IMR-90 (cell line): Measurements from ENCODE around the gene CAMK2B. TPM values are rescaled to one million over a fixed set of nuclear protein-coding genes. Genes with fewer than 3 reads are reported as not detected.

Experiments used
- ATAC-seq: fragments of 200-7000 bp; cut with Tn5 transposase; 2 replicates; pipeline ENCODE4 v1.9.1; 2020; ENCODE audit warnings: low read depth, mild to moderate bottlenecking, moderate library complexity
- BruUV-seq: library from RNA; stranded (reverse); fragments of 400-500 nt; replicated peaks from 2 replicates; lab custom pipeline; 2021; lab: Mats Ljungman, UMichigan
- CTCF ChIA-PET: fragments of 300-600 bp; formaldehyde crosslinking; extraction: SDS; loops from one replicate; lab custom pipeline; 2021; ENCODE audit warnings: antibody characterized with exemption; lab: Yijun Ruan, JAX
- POLR2A ChIA-PET: fragments of 300-600 bp; sonication (Branson Sonifier 250); formaldehyde crosslinking; loops from one replicate; lab custom pipeline; 2022; ENCODE audit warnings: antibody characterized with exemption; ENCODE audit not compliant: unreplicated experiment; lab: Charles Lee
- DNase-seq: peaks from one replicate; pipeline ENCODE4 v3.0.0; 2013
- H2AFZ ChIP-seq: replicated peaks from 2 replicates; pipeline ENCODE3; 2013; ENCODE audit warnings: low read length, mild to moderate bottlenecking; ENCODE audit not compliant: poor library complexity
- H2AK5ac ChIP-seq: 2 replicates; pipeline ENCODE4 v1.6.1; 2013; ENCODE audit warnings: low read depth, low read length, inconsistent platforms
- H2AK9ac ChIP-seq: replicated peaks from 2 replicates; pipeline ENCODE3; 2013; ENCODE audit warnings: mild to moderate bottlenecking, low read depth, low read length, moderate library complexity; ENCODE audit not compliant: poor library complexity
- H2BK120ac ChIP-seq: 2 replicates; pipeline ENCODE4 v1.6.1; 2013; ENCODE audit warnings: low read depth, low read length, inconsistent platforms
- H2BK15ac ChIP-seq: 3 replicates; pipeline ENCODE4 v1.6.1; 2013; ENCODE audit warnings: low read depth, low read length, inconsistent platforms
- H2BK20ac ChIP-seq: 2 replicates; pipeline ENCODE4 v1.6.1; 2013; ENCODE audit warnings: low read depth, mild to moderate bottlenecking, inconsistent platforms, low read length, moderate library complexity
- H2BK5ac ChIP-seq: 2 replicates; pipeline ENCODE4 v1.6.1; 2013; ENCODE audit warnings: mild to moderate bottlenecking, low read depth, low read length, inconsistent platforms; ENCODE audit not compliant: poor library complexity, severe bottlenecking
- H3K14ac ChIP-seq: replicated peaks from 2 replicates; pipeline ENCODE4 v1.6.1; 2013; ENCODE audit warnings: low read depth, low read length, inconsistent platforms
- H3K18ac ChIP-seq: 2 replicates; pipeline ENCODE4 v1.6.1; 2013; ENCODE audit warnings: low read depth, low read length, control low read depth
- H3K23ac ChIP-seq: 2 replicates; pipeline ENCODE4 v1.6.1; 2013; ENCODE audit warnings: low read depth, low read length, inconsistent platforms
- H3K27ac ChIP-seq: 2 replicates; pipeline ENCODE4 v1.5.1; 2013; ENCODE audit warnings: mild to moderate bottlenecking, control low read depth, low read length; ENCODE audit not compliant: insufficient read depth
- H3K27me3 ChIP-seq: 2 replicates; pipeline ENCODE4 v1.6.1; 2013; ENCODE audit warnings: low read length; ENCODE audit not compliant: control insufficient read depth, insufficient read depth
- H3K36me3 ChIP-seq: 2 replicates; pipeline ENCODE4 v1.6.1; 2013; ENCODE audit warnings: low read length, mixed read lengths; ENCODE audit not compliant: control insufficient read depth, insufficient read depth
- H3K4ac ChIP-seq: 2 replicates; pipeline ENCODE4 v1.6.1; 2013; ENCODE audit warnings: low read depth, low read length, inconsistent platforms
- H3K4me1 ChIP-seq: 2 replicates; pipeline ENCODE4 v1.6.1; 2013; ENCODE audit warnings: low read length, mixed read lengths; ENCODE audit not compliant: control insufficient read depth, insufficient read depth
- H3K4me2 ChIP-seq: 2 replicates; pipeline ENCODE4 v1.6.1; 2013; ENCODE audit warnings: low read depth, mild to moderate bottlenecking, control low read depth, low read length, moderate library complexity
- H3K4me3 ChIP-seq: 2 replicates; pipeline ENCODE4 v1.5.1; 2013; ENCODE audit warnings: low read depth, mild to moderate bottlenecking, control low read depth, low read length, moderate library complexity; ENCODE audit not compliant: insufficient read depth
- H3K56ac ChIP-seq: 2 replicates; pipeline ENCODE4 v1.6.1; 2013; ENCODE audit warnings: low read length, inconsistent platforms; ENCODE audit not compliant: insufficient read depth; ENCODE audit errors: extremely low read depth
- H3K79me1 ChIP-seq, 2 experiments: 2 replicates each; pipeline ENCODE4 v1.6.1; 2013; ENCODE audit warnings: low read length in 2 of 2, inconsistent platforms in 1 of 2, low read depth in 1 of 2
- H3K9ac ChIP-seq: 2 replicates; pipeline ENCODE4 v1.6.1; 2013; ENCODE audit warnings: low read depth, low read length, control low read depth
- H3K9me1 ChIP-seq: 2 replicates; pipeline ENCODE4 v1.6.1; 2013; ENCODE audit warnings: low read length, inconsistent platforms; ENCODE audit not compliant: insufficient read depth
- H3K9me3 ChIP-seq: 2 replicates; pipeline ENCODE4 v1.6.1; 2013; ENCODE audit warnings: low read length; ENCODE audit not compliant: control insufficient read depth, insufficient read depth
- H4K20me1 ChIP-seq: 2 replicates; pipeline ENCODE4 v1.6.1; 2013; ENCODE audit warnings: low read length, inconsistent platforms; ENCODE audit not compliant: insufficient read depth
- H4K5ac ChIP-seq: 2 replicates; pipeline ENCODE4 v1.6.1; 2013; ENCODE audit warnings: mild to moderate bottlenecking, low read depth, low read length, control low read depth
- H4K8ac ChIP-seq, 2 experiments: 2 replicates each; pipeline ENCODE4 v1.6.1; 2013; ENCODE audit warnings: low read depth in 2 of 2, low read length in 2 of 2, control low read depth in 1 of 2, inconsistent platforms in 1 of 2
- H4K91ac ChIP-seq: 2 replicates; pipeline ENCODE4 v1.6.1; 2013; ENCODE audit warnings: low read depth, low read length, inconsistent platforms; ENCODE audit not compliant: insufficient read depth
- CHD1 ChIP-seq: IDR thresholded peaks from 2 replicates; pipeline ENCODE4 v1.6.1; 2012; ENCODE audit warnings: low read depth, low read length, improper control_type of control experiment
- ELK1 ChIP-seq: fragments of 150-350 bp; IDR thresholded peaks from 2 replicates; pipeline ENCODE4 v1.6.1; 2016; ENCODE audit warnings: low read depth, mild to moderate bottlenecking, low read length, moderate library complexity, borderline replicate concordance
- FOS ChIP-seq: fragments of 150-350 bp; IDR thresholded peaks from 2 replicates; pipeline ENCODE4 v1.6.1; 2016; ENCODE audit warnings: low read depth, low read length
- MAFK ChIP-seq: IDR thresholded peaks from 2 replicates; pipeline ENCODE4 v1.6.1; 2012; ENCODE audit warnings: low read depth, low read length, improper control_type of control experiment
- MXI1 ChIP-seq: IDR thresholded peaks from 2 replicates; pipeline ENCODE4 v1.6.1; 2012; ENCODE audit warnings: low read depth, mild to moderate bottlenecking, low read length, moderate library complexity, borderline replicate concordance
- NFE2L2 ChIP-seq: fragments of 150-350 bp; IDR thresholded peaks from 2 replicates; pipeline ENCODE4 v1.6.1; 2016; ENCODE audit warnings: low read depth, mild to moderate bottlenecking, low read length
- POLR2A ChIP-seq: IDR thresholded peaks from 2 replicates; pipeline ENCODE4 v1.6.1; 2012; ENCODE audit warnings: mild to moderate bottlenecking, low read depth, low read length
- USF2 ChIP-seq: fragments of 150-350 bp; IDR thresholded peaks from 2 replicates; pipeline ENCODE4 v1.6.1; 2017; ENCODE audit warnings: mild to moderate bottlenecking, antibody characterized with exemption, low read length, low read depth
- WGBS, 2 experiments: methylation state at CpG; one replicate each; pipeline versions ENCODE4 v1.1.5 to v1.1.7; 2013; ENCODE audit warnings: missing lambda C conversion rate in 2 of 2; ENCODE audit not compliant: insufficient read length in 1 of 2; ENCODE audit errors: extremely low coverage in 2 of 2; 5-methylcytosine and 5-hydroxymethylcytosine counted together
- dilution Hi-C: fragments of 300-500 bp; cut with HindIII; formaldehyde crosslinking; loops from one replicate; pipeline ENCODE4 v1.14.3; 2018; ENCODE audit warnings: low sequenced_read_pairs; ENCODE audit not compliant: unreplicated experiment
- in situ Hi-C: fragments of 300-500 bp; cut with MboI; formaldehyde crosslinking; loops from 3 replicates; pipeline ENCODE4 v1.14.3; 2019; ENCODE audit warnings: low sequenced_read_pairs, inconsistent platforms, mixed read lengths
- intact Hi-C: fragments of 100-400 bp; cut with micrococcal nuclease; formaldehyde crosslinking; loops from 2 replicates; pipeline ENCODE4 v1.10.0; 2022
- polyA plus RNA-seq, 3 experiments: library from polyadenylated mRNA; depleted of rRNA; stranded (reverse); fragments of >200 nt; gene quantifications; 2 replicates each; pipeline ENCODE4 v1.2.3, GENCODE V29; 2012; ENCODE audit warnings: low replicate concordance in 1 of 3
- total RNA-seq: library from RNA; depleted of rRNA; stranded (reverse); fragments of >200 nt; gene quantifications from 2 replicates; pipeline ENCODE4 v1.2.3, GENCODE V29; 2012

Gene CAMK2B
- total and polyA plus RNA-seq, 2 of the 4 experiments (the other 2 are of a cell fraction) = 0.18 to 0.36 TPM

GRCh38 chr7:44327981-44328380, 2.6 kb upstream of the CAMK2B start:
- Histone ChIP-seq H3K4me2 (no peak overlapping the region), H4K91ac (no peak overlapping the region), H2BK120ac (no peak overlapping the region), H4K8ac (no peak overlapping the region), H3K4me3 (no peak overlapping the region), H3K9ac (no peak overlapping the region), H4K20me1 (no peaks in the 10 kb centered on the region; the same call in 1 of the 2 replicates), H3K9me1 (no peaks in the 10 kb centered on the region), H3K36me3 (no peaks in the 10 kb centered on the region), H2AK9ac (no peak overlapping the region), H2BK15ac (no peak overlapping the region), H3K27ac (no peak overlapping the region), H2AK5ac (0 out of 2 replicates have a peak overlapping the region, but pooled peaks have one; percentile 39), H3K56ac (no peak overlapping the region), H3K79me1 (no peaks in the 10 kb centered on the region), H3K9me3 (no peaks in the 10 kb centered on the region), H2AFZ (no peak overlapping the region), H3K4ac (no peak overlapping the region), H3K27me3 (peaks cover 39% of the 10 kb centered on the region), H4K5ac (no peak overlapping the region), H3K18ac (no peak overlapping the region), H2BK20ac (no peak overlapping the region), H3K4me1 (no peaks in the 10 kb centered on the region; the same call in 1 of the 2 replicates), H3K14ac (no peak overlapping the region), H3K23ac (no peak overlapping the region), H2BK5ac (no peak overlapping the region)
- no TSS peak for BruUV-seq
- dilution Hi-C loops = no loop called here
- CTCF ChIA-PET = no interaction called here
- ATAC-seq (no peak), DNase-seq (no peak)
- no peak for TF ChIP-seq ELK1
- TF ChIP-seq FOS = no peak
- TF ChIP-seq MXI1 = no peak
- no peak for TF ChIP-seq MAFK
- TF ChIP-seq CHD1 = no peak
- no peak for TF ChIP-seq USF2
- TF ChIP-seq POLR2A = no peak
- TF ChIP-seq NFE2L2 = no peak
- in situ Hi-C loops = no loop called here
- no CpG with 5 or more reads among the region's 5 CpGs for WGBS, 2 experiments
- POLR2A ChIA-PET = no interaction called here
- intact Hi-C loops = no loop called here
